ENCODE measurements around the gene TMC2.
"Not testable (repeated sequence)": the region's sequence is repeated elsewhere in the genome, so short reads cannot be mapped to it uniquely, and the experiment has no call there.

The TMC2 gene

GRCh38 chr20:2536560-2536986, at the start of gene TMC2:
Gene TMC2 (plus strand): TSS chr20:2536573. CDS start chr20:2536622, 49 bp downstream.
- DNase-seq, result no peak

- DNase-seq, result not testable (repeated sequence)
Measured at GRCh38 chr20:2502808-2503384, 33.5 kb upstream of the TMC2 start.

DNA sequence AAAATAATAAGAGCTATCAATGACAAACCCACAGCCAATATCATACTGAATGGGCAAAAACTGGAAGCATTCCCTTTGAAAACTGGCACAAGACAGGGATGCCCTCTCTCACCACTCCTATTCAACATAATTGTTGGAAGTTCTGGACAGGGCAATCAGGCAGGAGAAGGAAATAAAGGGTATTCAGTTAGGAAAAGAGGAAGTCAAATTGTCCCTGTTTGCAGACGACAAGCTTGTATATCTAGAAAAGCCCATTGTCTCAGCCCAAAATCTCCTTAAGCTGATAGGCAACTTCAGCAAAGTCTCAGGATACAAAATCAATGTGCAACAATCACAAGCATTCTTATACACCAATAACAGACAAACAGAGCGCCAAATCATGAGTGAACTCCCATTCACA, 31.6 kb upstream of the TMC2 start:
- DNase-seq, result not testable (repeated sequence)

- DNase-seq, result not testable (repeated sequence)
Measured at GRCh38 chr20:2506426-2506825, 29.9 kb upstream of the TMC2 start.

DNA sequence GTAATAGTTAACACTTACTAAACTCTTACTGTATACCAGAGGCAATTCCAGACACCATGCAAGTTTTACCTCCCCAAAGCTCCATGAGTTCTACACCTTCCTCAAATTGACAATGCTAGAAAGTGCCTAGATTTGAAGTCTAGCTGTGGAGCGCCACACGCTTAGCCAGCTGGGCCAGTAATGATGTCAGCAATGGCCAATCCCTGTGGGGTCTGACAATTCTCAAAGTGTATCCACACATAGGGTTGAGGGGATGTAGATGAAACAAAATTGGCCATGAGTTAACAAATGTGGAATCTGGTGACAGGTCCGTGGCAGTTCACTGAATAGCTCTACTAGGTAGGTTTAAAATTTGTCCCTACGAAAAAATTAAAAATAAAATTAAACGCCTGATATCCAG, 28.9 kb upstream of the TMC2 start:
- DNase-seq, result no peak

DNA sequence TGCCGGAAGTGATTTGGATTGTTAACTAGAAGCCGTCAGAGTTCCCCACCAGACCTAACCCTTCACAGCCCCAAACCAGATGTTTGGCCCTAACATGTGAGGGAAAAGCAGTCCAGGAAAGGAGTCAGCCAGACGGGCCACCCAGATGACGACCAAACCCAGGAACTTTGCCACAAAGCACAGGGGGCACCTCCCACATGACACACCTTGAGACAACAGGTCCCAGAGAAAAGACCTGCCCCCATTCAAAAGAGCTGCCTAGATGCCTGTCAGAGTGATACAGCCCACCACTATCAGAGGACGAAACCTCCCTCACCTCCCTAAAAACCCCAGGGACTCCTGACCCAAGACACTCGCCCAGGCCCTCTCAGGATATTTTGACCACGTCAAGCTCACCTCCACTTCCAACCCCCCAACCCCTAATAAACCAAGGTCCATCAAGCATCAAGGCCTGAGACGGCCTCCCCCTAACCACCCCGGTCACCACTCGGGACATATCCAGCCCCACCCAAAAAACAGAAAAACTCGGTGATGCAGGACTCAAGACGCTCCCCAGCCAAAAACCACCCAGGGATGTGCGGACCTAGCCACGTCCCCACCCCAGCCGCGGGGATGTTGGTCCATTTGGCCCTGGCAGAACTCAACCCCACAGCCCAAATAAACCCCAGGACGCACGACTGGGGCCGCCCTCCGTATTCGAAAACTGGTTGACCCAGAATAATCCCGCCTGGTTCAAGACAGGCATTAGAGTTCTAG, 28.3 kb upstream of the TMC2 start:
- DNase-seq, result no peak

DNA sequence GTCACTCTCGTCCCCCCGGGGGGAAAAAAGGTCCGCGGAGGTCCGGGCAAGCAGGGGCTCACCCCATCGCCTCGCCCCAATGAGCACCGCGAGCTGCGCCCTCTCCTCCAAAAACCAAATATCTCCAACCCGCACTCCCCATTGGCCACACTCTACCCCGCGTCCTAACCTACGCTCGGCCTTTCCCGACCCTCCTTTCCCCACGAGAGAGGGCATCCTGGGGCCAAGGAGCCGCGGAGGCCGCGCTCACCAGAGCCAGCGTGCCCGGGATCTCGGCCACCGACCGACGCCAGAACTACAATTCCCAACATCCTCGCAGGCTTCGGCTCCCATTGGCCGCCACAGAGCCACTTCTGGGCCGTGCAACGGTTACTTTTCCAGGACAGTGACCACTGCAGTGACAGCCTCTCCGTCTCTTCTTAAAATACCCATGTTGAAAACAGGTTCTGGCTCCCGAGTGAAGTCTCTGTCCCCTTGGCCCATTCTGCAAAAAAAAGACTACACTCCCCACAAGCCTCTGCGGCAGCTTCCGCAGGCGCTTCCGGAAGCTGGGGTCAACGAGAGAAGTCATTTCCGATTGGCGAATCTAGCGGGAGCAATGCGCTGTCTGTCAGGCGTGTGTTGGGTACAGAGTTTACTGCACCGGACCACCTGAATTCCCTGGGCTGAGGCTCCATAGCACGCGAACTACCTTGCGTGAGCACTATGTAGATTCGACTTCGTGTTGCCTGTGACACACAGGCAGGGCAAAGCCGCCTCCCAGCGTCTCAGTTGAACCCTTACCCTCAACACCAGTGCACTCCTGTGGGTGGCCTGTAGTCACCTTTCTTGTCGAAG, 27.5 kb upstream of the TMC2 start, which contains the start of gene ZNF343:
Gene ZNF343 (minus strand): TSS at position 285 of the 837 bp plus-strand sequence. CDS start 15,020 bp downstream, outside the sequence.
- DNase-seq, result peak; percentile 58

DNA sequence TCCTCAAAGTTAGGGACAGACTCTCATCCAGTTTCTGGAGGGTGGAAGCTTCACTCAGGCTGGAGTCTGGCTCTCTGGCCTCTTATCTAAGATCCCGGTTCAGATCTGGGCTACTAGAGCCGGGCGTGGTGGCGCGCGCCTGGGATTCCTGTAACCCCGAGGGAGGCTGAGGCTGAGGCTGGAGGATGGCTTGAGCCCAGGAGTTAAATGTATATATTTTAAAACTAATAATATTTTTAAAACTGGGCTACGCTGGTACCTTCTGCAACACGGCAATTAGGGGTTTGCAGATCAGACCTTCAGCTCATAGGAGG, 26.9 kb upstream of the TMC2 start:
- DNase-seq, result no peak

DNA sequence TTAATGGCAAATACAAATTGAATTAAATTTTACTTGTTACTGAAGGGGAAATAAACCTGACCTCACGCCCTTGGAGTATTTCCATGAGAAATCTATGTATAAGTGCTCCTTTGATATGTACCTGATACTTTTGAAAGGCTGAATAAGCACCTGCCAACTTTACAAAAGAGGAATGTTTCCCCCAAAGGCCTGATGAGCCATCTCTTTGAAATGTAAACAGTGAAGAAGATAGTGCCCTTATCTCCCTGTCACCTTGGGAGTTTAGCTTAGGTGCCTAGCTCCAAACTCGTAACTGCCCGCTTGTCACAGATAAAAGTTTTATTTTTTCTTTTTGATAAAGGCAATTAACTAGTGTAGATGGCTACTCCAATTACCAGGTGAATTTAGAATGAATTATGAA, 26.6 kb upstream of the TMC2 start:
- DNase-seq, result no peak

GRCh38 chr20:2515203-2515602, 21.2 kb upstream of the TMC2 start:
- no peak for DNase-seq

GRCh38 chr20:2516399-2516798, 20.0 kb upstream of the TMC2 start:
- DNase-seq, result no peak

GRCh38 chr20:2518096-2518495, 18.3 kb upstream of the TMC2 start:
- DNase-seq, result no peak

DNA sequence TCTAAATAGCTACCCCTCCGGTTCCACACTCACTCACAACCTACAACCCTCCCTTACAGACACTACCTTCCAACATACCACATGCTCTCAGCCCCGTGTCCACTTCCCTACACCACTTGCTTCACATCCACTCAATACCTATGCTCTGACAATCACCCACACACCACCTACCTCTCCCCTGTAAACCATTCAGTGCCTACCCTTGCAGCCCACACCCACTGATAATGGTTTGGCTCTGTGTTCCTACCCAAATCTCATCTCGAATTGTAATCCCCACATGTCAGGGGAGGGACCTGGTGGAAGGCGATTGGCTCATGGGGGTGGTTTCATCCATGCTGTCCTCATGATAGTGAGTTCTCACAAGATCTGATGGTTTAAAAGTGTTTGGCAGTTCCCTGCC, 17.8 kb upstream of the TMC2 start:
- no peak for DNase-seq

GRCh38 chr20:2519115-2519809, 17.1 kb upstream of the TMC2 start:
- no peak for DNase-seq

GRCh38 chr20:2520617-2521016, 15.8 kb upstream of the TMC2 start:
- DNase-seq, result no peak

GRCh38 chr20:2521369-2522305, 14.7 kb upstream of the TMC2 start:
- no peak for DNase-seq

GRCh38 chr20:2522826-2523429, 13.4 kb upstream of the TMC2 start:
- not testable (repeated sequence) for DNase-seq

DNA sequence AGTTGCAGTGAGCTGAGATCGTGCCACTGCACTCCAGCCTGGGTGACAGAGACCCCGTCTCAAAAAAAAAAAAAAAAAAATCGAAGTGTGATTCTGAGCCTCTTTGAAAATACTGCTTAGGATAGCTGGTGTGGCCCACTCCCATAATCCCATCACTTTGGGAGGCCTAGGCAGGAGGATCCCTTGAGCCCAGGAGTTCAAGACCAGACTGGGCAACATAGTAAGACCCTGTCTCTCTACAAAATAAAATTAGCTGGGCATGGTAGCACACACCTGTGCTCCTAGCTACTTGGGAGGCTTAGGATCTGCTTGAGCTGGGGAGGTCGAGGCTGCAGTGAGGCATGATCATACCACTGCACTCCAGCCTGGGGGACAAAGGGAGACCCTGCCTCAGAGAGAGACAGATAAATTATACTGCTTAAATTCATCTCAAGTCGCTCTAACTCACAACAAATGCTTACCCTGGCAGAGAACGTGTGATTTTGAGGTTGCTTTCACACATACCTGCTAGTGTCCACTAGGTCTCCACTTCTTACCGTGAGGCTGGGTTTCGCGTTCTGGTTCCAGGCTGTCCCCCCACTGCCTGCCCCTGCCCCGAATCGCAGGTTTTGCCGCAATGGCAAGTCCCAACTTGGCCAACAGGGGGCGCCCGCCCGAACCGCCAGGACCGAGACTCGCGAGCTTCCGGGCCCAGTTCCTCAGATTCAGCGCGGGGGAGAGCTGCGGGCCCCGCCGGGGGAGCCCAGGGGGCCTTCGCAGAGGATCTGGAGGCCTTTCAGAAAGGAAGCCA, 12.3 kb upstream of the TMC2 start:
- DNase-seq, result peak; percentile 34

DNA sequence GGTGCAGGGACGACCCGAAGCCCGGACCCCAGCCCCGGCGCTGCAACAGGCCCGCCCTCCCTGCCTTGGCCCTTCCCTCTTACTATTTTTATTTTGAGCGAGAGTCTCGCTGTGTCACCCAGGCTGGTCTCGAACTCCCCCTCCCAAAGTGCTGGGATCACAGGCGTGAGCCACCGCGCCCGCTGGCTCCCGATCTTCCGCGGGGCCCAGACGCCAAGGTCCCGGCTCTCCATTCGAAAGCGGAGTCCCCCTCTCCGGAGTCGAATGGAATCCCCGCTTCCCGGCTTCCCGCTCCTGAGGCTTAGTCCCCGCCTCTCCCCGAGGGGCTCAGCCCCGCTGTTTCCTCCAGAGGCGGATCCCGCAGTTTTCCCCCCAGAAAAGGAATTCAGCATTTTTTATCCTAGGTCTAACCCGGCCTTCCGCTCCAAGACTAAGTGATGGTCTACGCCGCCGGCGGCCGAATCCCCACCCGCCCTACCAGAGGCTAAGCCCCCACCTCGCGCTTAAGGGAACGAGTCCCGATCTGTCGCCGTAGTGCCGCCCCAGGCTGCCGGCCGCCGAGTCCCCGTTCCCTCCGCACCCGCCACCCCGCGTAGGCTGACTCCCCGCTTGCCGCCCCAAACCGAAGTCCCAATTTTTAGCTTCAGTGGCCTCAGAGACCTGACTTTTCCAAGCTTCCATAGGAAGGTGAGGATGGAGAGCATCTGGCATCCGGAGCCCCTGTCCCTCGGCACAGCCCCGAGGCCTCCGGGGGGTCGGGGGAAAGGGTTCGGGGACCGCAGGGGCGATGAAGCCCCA, 11.5 kb upstream of the TMC2 start:
- no peak for DNase-seq

DNA sequence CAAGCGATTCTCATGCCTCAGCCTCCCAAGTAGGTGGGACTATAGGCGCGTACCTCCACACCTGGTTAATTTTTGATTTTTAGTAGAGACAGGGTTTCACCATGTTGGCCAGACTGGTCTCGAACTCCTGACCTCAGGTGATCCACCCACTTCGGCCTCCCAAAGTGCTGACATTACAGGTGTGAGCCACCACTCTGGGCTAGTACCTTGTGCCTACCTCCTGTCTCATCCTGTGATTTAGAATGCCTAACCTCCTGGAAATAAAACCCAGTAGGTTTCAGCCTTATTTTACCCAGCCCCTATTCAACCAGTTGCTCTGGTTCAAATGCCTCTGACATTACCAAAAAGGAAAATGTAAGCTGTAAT, 10.2 kb upstream of the TMC2 start:
- not testable (repeated sequence) for DNase-seq

Measured in NCI-H226 (cell line).